H1 (cell line): ENCODE measurements around the gene CEP89. TPM values are rescaled to one million over a fixed set of nuclear protein-coding genes. Genes with fewer than 3 reads are reported as not detected.

Source experiments
- CTCF ChIA-PET: fragments of 300-600 bp; sonication (Branson Sonifier 250); formaldehyde crosslinking; loops from one replicate; lab custom pipeline; 2021; ENCODE audit not compliant: partially characterized antibody; lab: Charles Lee
- POLR2A ChIA-PET: fragments of 300-600 bp; sonication (Branson Sonifier 250); formaldehyde crosslinking; loops from one replicate; lab custom pipeline; 2021; ENCODE audit warnings: inconsistent platforms; ENCODE audit not compliant: partially characterized antibody; lab: Charles Lee
- DNase-seq, 2 experiments: peaks; one replicate each; pipeline versions ENCODE4 v3.0.0 to v3.0.0-alpha.2; 2010 to 2022; ENCODE audit warnings: low spot score in 2 of 2, low read depth in 1 of 2, mixed read lengths in 1 of 2
- FAIRE-seq: peaks from 2 replicates; lab custom pipeline; 2011; peaks lifted over from hg19 to GRCh38; lab: Jason Lieb, UNC
- H2AFZ ChIP-seq: 2 replicates; pipeline ENCODE4 v1.8.1; 2012; ENCODE audit warnings: low read length, inconsistent platforms
- H2AK5ac ChIP-seq: 2 replicates; pipeline ENCODE4 v1.6.1; 2013; ENCODE audit warnings: low read depth, low read length
- H2BK120ac ChIP-seq: replicated peaks from 2 replicates; pipeline ENCODE3; 2013; ENCODE audit warnings: low read depth, low read length, inconsistent platforms
- H2BK12ac ChIP-seq: 2 replicates; pipeline ENCODE4 v1.6.1; 2013; ENCODE audit warnings: low read depth, low read length
- H2BK15ac ChIP-seq: 2 replicates; pipeline ENCODE4 v1.6.1; 2013; ENCODE audit warnings: low read length
- H2BK20ac ChIP-seq: 2 replicates; pipeline ENCODE4 v1.6.1; 2013; ENCODE audit warnings: low read length
- H2BK5ac ChIP-seq: 2 replicates; pipeline ENCODE4 v1.6.1; 2013; ENCODE audit warnings: low read depth, low read length
- H3K14ac ChIP-seq: 2 replicates; pipeline ENCODE4 v1.6.1; 2013; ENCODE audit warnings: inconsistent platforms; ENCODE audit not compliant: insufficient read length
- H3K18ac ChIP-seq: 2 replicates; pipeline ENCODE4 v1.6.1; 2013; ENCODE audit warnings: low read length; ENCODE audit errors: extremely low read depth
- H3K23ac ChIP-seq: 2 replicates; pipeline ENCODE4 v1.6.1; 2013; ENCODE audit warnings: inconsistent platforms; ENCODE audit not compliant: insufficient read length
- H3K23me2 ChIP-seq: 2 replicates; pipeline ENCODE4 v1.6.1; 2013; ENCODE audit warnings: low read depth, low read length
- H3K27ac ChIP-seq: 2 replicates; pipeline ENCODE4 v1.6.1; 2011; ENCODE audit warnings: low read depth, low read length, inconsistent platforms
- H3K27me3 ChIP-seq, 4 experiments: replicated peaks in 1 of 4; 1 replicate in 1 of 4; 2 replicates in 3 of 4; pipeline versions ENCODE4 v1.6.1 to v1.8.1; 2011 to 2013; ENCODE audit warnings: low read length in 3 of 4, mild to moderate bottlenecking in 3 of 4, inconsistent platforms in 2 of 4, mixed read lengths in 2 of 4, moderate library complexity in 1 of 4; ENCODE audit not compliant: control insufficient read depth in 3 of 4, insufficient read depth in 3 of 4; ENCODE audit errors: extremely low read depth in 1 of 4
- H3K36me3 ChIP-seq, 4 experiments: 2 replicates each; pipeline versions ENCODE4 v1.6.1 to v1.8.1; 2011 to 2013; ENCODE audit warnings: mild to moderate bottlenecking in 4 of 4, low read length in 3 of 4, moderate library complexity in 2 of 4, control low read depth in 1 of 4, inconsistent platforms in 1 of 4; ENCODE audit not compliant: insufficient read depth in 4 of 4, control insufficient read depth in 2 of 4
- H3K4ac ChIP-seq: replicated peaks from 2 replicates; pipeline ENCODE3; 2013; ENCODE audit warnings: low read length, low read depth, mixed read lengths, inconsistent platforms; ENCODE audit not compliant: insufficient read length
- H3K4me1 ChIP-seq, 4 experiments: replicated peaks in 1 of 4; 1 replicate in 1 of 4; 2 replicates in 3 of 4; pipeline versions ENCODE4 v1.6.1 to v1.8.1; 2011 to 2013; ENCODE audit warnings: low read length in 3 of 4, inconsistent platforms in 2 of 4, mixed read lengths in 1 of 4; ENCODE audit not compliant: insufficient read depth in 4 of 4, control insufficient read depth in 3 of 4
- H3K4me2 ChIP-seq, 2 experiments: 2 replicates each; pipeline versions ENCODE4 v1.6.1 to v1.8.1; 2011 to 2013; ENCODE audit warnings: low read depth in 2 of 2, low read length in 2 of 2, control low read depth in 1 of 2, inconsistent platforms in 1 of 2, mild to moderate bottlenecking in 1 of 2; ENCODE audit not compliant: insufficient read depth in 1 of 2
- H3K4me3 ChIP-seq, 4 experiments: fragments of 200-600, 300-600 bp in 1 of 4; sonication (generic), shearing (Covaris generic), sonication (Bioruptor Twin) in 1 of 4; 2 replicates each; pipeline versions ENCODE4 v1.5.1 to v1.8.1; 2011 to 2016; ENCODE audit warnings: low read length in 4 of 4, low read depth in 3 of 4, control low read depth in 2 of 4, inconsistent platforms in 2 of 4, mild to moderate bottlenecking in 2 of 4, mixed read lengths in 1 of 4, moderate library complexity in 1 of 4; ENCODE audit not compliant: insufficient read depth in 2 of 4; ENCODE audit errors: extremely low read depth in 1 of 4
- H3K56ac ChIP-seq: replicated peaks from 2 replicates; pipeline ENCODE3; 2013; ENCODE audit warnings: low read depth, mild to moderate bottlenecking, mixed read lengths, low read length, inconsistent platforms; ENCODE audit not compliant: insufficient read length
- H3K79me1 ChIP-seq: 2 replicates; pipeline ENCODE4 v1.6.1; 2013; ENCODE audit warnings: low read depth, low read length, control low read depth
- H3K79me2 ChIP-seq, 2 experiments: 2 replicates each; pipeline versions ENCODE4 v1.6.1 to v1.8.1; 2012 to 2013; ENCODE audit warnings: low read length in 2 of 2, mild to moderate bottlenecking in 2 of 2, inconsistent platforms in 1 of 2; ENCODE audit not compliant: insufficient read depth in 2 of 2, control insufficient read depth in 1 of 2
- H3K9ac ChIP-seq, 4 experiments: replicated peaks in 1 of 4; 1 replicate in 1 of 4; 2 replicates in 3 of 4; pipeline versions ENCODE4 v1.6.1 to v1.8.1; 2011 to 2013; ENCODE audit warnings: low read depth in 3 of 4, low read length in 3 of 4, control low read depth in 2 of 4, mild to moderate bottlenecking in 2 of 4, moderate library complexity in 2 of 4, inconsistent platforms in 1 of 4; ENCODE audit errors: extremely low read depth in 1 of 4
- H3K9me3 ChIP-seq, 2 experiments: 2 replicates each; pipeline versions ENCODE4 v1.6.1 to v1.8.1; 2012 to 2013; ENCODE audit warnings: mild to moderate bottlenecking in 2 of 2, moderate library complexity in 2 of 2, control low read depth in 1 of 2, inconsistent platforms in 1 of 2, low read depth in 1 of 2, low read length in 1 of 2, mixed read lengths in 1 of 2; ENCODE audit not compliant: insufficient read depth in 2 of 2
- H4K20me1 ChIP-seq, 2 experiments: replicated peaks in 1 of 2; 2 replicates each; pipeline versions ENCODE3 to v1.8.1; 2011 to 2013; ENCODE audit warnings: inconsistent platforms in 2 of 2, low read length in 2 of 2, mild to moderate bottlenecking in 1 of 2; ENCODE audit not compliant: insufficient read depth in 2 of 2, control insufficient read depth in 1 of 2
- H4K5ac ChIP-seq: 2 replicates; pipeline ENCODE4 v1.6.1; 2013; ENCODE audit warnings: low read length, low read depth, mixed read lengths, inconsistent platforms; ENCODE audit not compliant: insufficient read length
- H4K8ac ChIP-seq: 2 replicates; pipeline ENCODE4 v1.8.0; 2013; ENCODE audit warnings: mild to moderate bottlenecking, moderate library complexity, low read length, inconsistent platforms; ENCODE audit not compliant: insufficient read depth; ENCODE audit errors: extremely low read depth
- H4K91ac ChIP-seq: replicated peaks from 2 replicates; pipeline ENCODE3; 2013; ENCODE audit warnings: low read length, mixed read lengths, inconsistent platforms; ENCODE audit not compliant: insufficient read length
- E2F6 ChIP-seq: IDR thresholded peaks from 2 replicates; pipeline ENCODE4 v1.6.1; 2012; ENCODE audit warnings: inconsistent platforms
- NANOG ChIP-seq: IDR thresholded peaks from 2 replicates; pipeline ENCODE4 v1.6.1; 2011; ENCODE audit warnings: low read length, low read depth, mild to moderate bottlenecking, inconsistent platforms; ENCODE audit not compliant: insufficient read depth, poor library complexity, severe bottlenecking
- POLR2AphosphoS5 ChIP-seq: IDR thresholded peaks from 2 replicates; pipeline ENCODE4 v1.6.1; 2011; ENCODE audit warnings: low read depth, low read length
- SAP30 ChIP-seq: fragments of 300-600 bp; sonication (generic); IDR thresholded peaks from 2 replicates; pipeline ENCODE4 v1.7.1; 2012; ENCODE audit warnings: low read length, moderate library complexity, mild to moderate bottlenecking, inconsistent platforms; ENCODE audit not compliant: insufficient read depth, insufficient replicate concordance
- SIX5 ChIP-seq: IDR thresholded peaks from 2 replicates; pipeline ENCODE4 v1.6.1; 2011; ENCODE audit warnings: mild to moderate bottlenecking, low read depth, low read length
- SUZ12 ChIP-seq: fragments of 200-600 bp; sonication (generic); IDR thresholded peaks from 2 replicates; pipeline ENCODE4 v1.6.1; 2012; ENCODE audit warnings: mild to moderate bottlenecking, inconsistent platforms, low read length, moderate library complexity, mixed read lengths
- WGBS, 2 experiments: shearing (Covaris generic) in 1 of 2; methylation state at CpG; one replicate each; pipeline versions ENCODE4 v1.1.6 to v1.1.7; 2013 to 2015; ENCODE audit warnings: low lambda C conversion rate in 2 of 2, mixed read lengths in 2 of 2, inconsistent platforms in 1 of 2, low coverage in 1 of 2, missing lambda C conversion rate in 1 of 2; ENCODE audit not compliant: insufficient replicate concordance in 2 of 2, insufficient coverage in 1 of 2, insufficient read length in 1 of 2; ENCODE audit errors: extremely low coverage in 1 of 2, missing lambda C conversion rate in 1 of 2; 5-methylcytosine and 5-hydroxymethylcytosine counted together
- polyA plus RNA-seq, 7 experiments: library from polyadenylated mRNA; depleted of rRNA in 3 of 7; stranded (reverse) in 5 of 7; unstranded in 2 of 7; fragments of >200 nt in 5 of 7; fragments of 200-250 nt in 2 of 7; gene quantifications; 1 replicate in 5 of 7; 2 replicates in 1 of 7; 4 replicates in 1 of 7; pipeline versions ENCODE4 v1.2.1 to v1.2.3, GENCODE V29; 2011 to 2013; ENCODE audit warnings: missing spikeins in 2 of 7, mixed read lengths in 2 of 7
- total RNA-seq: library from RNA; stranded (reverse); fragmentation: NEBNext Ultra II Directional; extraction: Animal tissue kit (Norgen Biotek cat#: 25700); gene quantifications from 2 replicates; pipeline ENCODE4 v1.2.1, GENCODE V29; 2021

The CEP89 gene
- total and polyA plus RNA-seq, 2 of the 8 experiments (the other 6 are each of a cell fraction or from before 2014, with no cell fraction given) = 23.0 to 23.6 TPM

- no peaks in the 10 kb centered on the region; the same call in 1 of the 2 replicates for H3K79me1 ChIP-seq
- H3K9me3 ChIP-seq = 0 out of 4 replicates have a peak, but pooled peaks cover 3 to 4% of the 10 kb centered on the region in 2 experiments
- no peak overlapping the region for H3K4ac ChIP-seq
- H3K23me2 ChIP-seq = no peaks in the 10 kb centered on the region
- H3K56ac ChIP-seq = no peak overlapping the region
- no peaks in the 10 kb centered on the region for H3K27me3 ChIP-seq
- ChIA-PET CTCF (interaction anchor here (0.7 to 1.0 kb wide), 3 partner anchors 14 to 143 kb away, joined by 3 read pairs; no protein-coding TSS in a partner anchor), POLR2A (no interaction called here)
- H3K27ac ChIP-seq = no peak overlapping the region
- no peak overlapping the region for H3K4me2 ChIP-seq
- no peak overlapping the region for H4K8ac ChIP-seq
- H2BK20ac ChIP-seq = no peak overlapping the region
- H2AFZ ChIP-seq = no peak overlapping the region
- no peak overlapping the region for H2BK12ac ChIP-seq
- H3K14ac ChIP-seq = no peak overlapping the region
- no peaks in the 10 kb centered on the region for H3K79me2 ChIP-seq
- WGBS, 2 experiments = 92% methylated on average over 2 of the region's 2 CpGs; no CpG with 5 or more reads in 1 of the 2 experiments
- H3K23ac ChIP-seq = no peak overlapping the region
- no peak overlapping the region for H2BK15ac ChIP-seq
- no peaks in the 10 kb centered on the region for H4K20me1 ChIP-seq
- H2AK5ac ChIP-seq = no peak overlapping the region
- TF ChIP-seq NANOG = no peak
- TF ChIP-seq SIX5 = no peak
- no peak for TF ChIP-seq SUZ12
- TF ChIP-seq E2F6 = no peak
- no peak for TF ChIP-seq SAP30
- TF ChIP-seq POLR2AphosphoS5 = no peak
- H3K18ac ChIP-seq = no peak overlapping the region
- no peak overlapping the region for H2BK120ac ChIP-seq
- H3K36me3 ChIP-seq = peaks cover 0 to 3% (median 0%) of the 10 kb centered on the region in 4 experiments; a peak in 2 of 8 replicates
- H2BK5ac ChIP-seq = no peak overlapping the region
- no peak overlapping the region for H3K4me3 ChIP-seq
- no peak overlapping the region for H4K91ac ChIP-seq
- H3K9ac ChIP-seq = no peak overlapping the region
- H3K4me1 ChIP-seq = no peaks in the 10 kb centered on the region
- no peak overlapping the region for H4K5ac ChIP-seq
- FAIRE-seq (no peak), DNase-seq (no peak)
These were observed 80.1 kb downstream of the CEP89 start for GRCh38 chr19:32891609-32892008.
